Neural progenitor cell (in vitro differentiated cells): Measurements from ENCODE around the gene FAM193A. TPM values are rescaled to one million over a fixed set of nuclear protein-coding genes. Genes with fewer than 3 reads are reported as not detected.

Experiments
- DNase-seq: peaks from one replicate; pipeline ENCODE4 v3.0.0-alpha.2; 2016; ENCODE audit warnings: low spot score
- H2AFZ ChIP-seq: fragments of 200-600 bp; sonication (generic); replicated peaks from 2 replicates; pipeline ENCODE4 v1.6.1; 2016; ENCODE audit warnings: antibody characterized with exemption
- H3F3A ChIP-seq: fragments of 200-600 bp; sonication (generic); 2 replicates; pipeline ENCODE4 v1.6.1; 2016; ENCODE audit warnings: antibody characterized with exemption, low read depth
- H3K27ac ChIP-seq: fragments of 200-600 bp; sonication (generic); 2 replicates; pipeline ENCODE4 v1.5.1; 2016; ENCODE audit warnings: mild to moderate bottlenecking
- H3K27me3 ChIP-seq: fragments of 200-600 bp; sonication (generic); 2 replicates; pipeline ENCODE4 v1.6.1; 2016; ENCODE audit warnings: mild to moderate bottlenecking, moderate library complexity
- H3K36me3 ChIP-seq: fragments of 200-600 bp; sonication (generic); 2 replicates; pipeline ENCODE4 v1.5.1; 2016
- H3K4me1 ChIP-seq: fragments of 200-600 bp; sonication (generic); 2 replicates; pipeline ENCODE4 v1.6.1; 2016; ENCODE audit warnings: mixed run types
- H3K4me2 ChIP-seq: fragments of 200-600 bp; sonication (generic); 2 replicates; pipeline ENCODE4 v1.6.1; 2016
- H3K4me3 ChIP-seq: fragments of 200-600 bp; sonication (generic); 2 replicates; pipeline ENCODE4 v1.5.1; 2016
- H3K79me2 ChIP-seq: fragments of 200-600 bp; sonication (generic); 2 replicates; pipeline ENCODE4 v1.6.1; 2016; ENCODE audit warnings: low read depth
- H3K9ac ChIP-seq: fragments of 200-600 bp; sonication (generic); 2 replicates; pipeline ENCODE4 v1.6.1; 2016
- H3K9me3 ChIP-seq: fragments of 200-600 bp; sonication (generic); 2 replicates; pipeline ENCODE4 v1.5.1; 2016; ENCODE audit warnings: low read depth
- H4K20me1 ChIP-seq: fragments of 200-600 bp; sonication (generic); 2 replicates; pipeline ENCODE4 v1.6.1; 2016; ENCODE audit warnings: low read depth
- H3K27ac Mint-ChIP-seq: 3 replicates; pipeline ENCODE4 v1.8.0; 2021; ENCODE audit warnings: mixed read lengths
- H3K27me3 Mint-ChIP-seq: 2 replicates; pipeline ENCODE4 v1.8.0; 2022; ENCODE audit warnings: low read depth, mild to moderate bottlenecking, inconsistent platforms, moderate library complexity, mixed read lengths; ENCODE audit not compliant: insufficient read depth
- H3K36me3 Mint-ChIP-seq: 3 replicates; pipeline ENCODE4 v1.8.0; 2021; ENCODE audit warnings: mixed read lengths
- H3K4me1 Mint-ChIP-seq: 3 replicates; pipeline ENCODE4 v1.8.0; 2021; ENCODE audit warnings: mixed read lengths
- H3K4me3 Mint-ChIP-seq: 3 replicates; pipeline ENCODE4 v1.8.0; 2021; ENCODE audit warnings: mild to moderate bottlenecking, moderate library complexity, mixed read lengths
- H3K9me3 Mint-ChIP-seq: 3 replicates; pipeline ENCODE4 v1.8.0; 2020; ENCODE audit warnings: mixed read lengths
- CTCF ChIP-seq: fragments of 200-600 bp; sonication (generic); IDR thresholded peaks from 2 replicates; pipeline ENCODE4 v1.5.1; 2017; ENCODE audit warnings: antibody characterized with exemption, mild to moderate bottlenecking
- EZH2 ChIP-seq: fragments of 200-600 bp; sonication (generic); IDR thresholded peaks from 2 replicates; pipeline ENCODE4 v1.6.1; 2017; ENCODE audit warnings: antibody characterized with exemption, mild to moderate bottlenecking, moderate library complexity
- EZH2phosphoT487 ChIP-seq: fragments of 200-600 bp; sonication (generic); IDR thresholded peaks from 2 replicates; pipeline ENCODE4 v1.6.1; 2017; ENCODE audit warnings: antibody characterized with exemption
- total RNA-seq: library from RNA; depleted of rRNA; stranded (reverse); fragments of >200 nt; gene quantifications from 2 replicates; pipeline ENCODE4 v1.2.3, GENCODE V29; 2015; ENCODE audit warnings: low replicate concordance

The FAM193A gene
- total RNA-seq, 1 donor from 2014 or later, result 29.1 TPM

- no peak overlapping the region for H3K27ac Mint-ChIP-seq
Measured at GRCh38 chr4:2489081-2489805, 47.2 kb upstream of the FAM193A start.

DNA sequence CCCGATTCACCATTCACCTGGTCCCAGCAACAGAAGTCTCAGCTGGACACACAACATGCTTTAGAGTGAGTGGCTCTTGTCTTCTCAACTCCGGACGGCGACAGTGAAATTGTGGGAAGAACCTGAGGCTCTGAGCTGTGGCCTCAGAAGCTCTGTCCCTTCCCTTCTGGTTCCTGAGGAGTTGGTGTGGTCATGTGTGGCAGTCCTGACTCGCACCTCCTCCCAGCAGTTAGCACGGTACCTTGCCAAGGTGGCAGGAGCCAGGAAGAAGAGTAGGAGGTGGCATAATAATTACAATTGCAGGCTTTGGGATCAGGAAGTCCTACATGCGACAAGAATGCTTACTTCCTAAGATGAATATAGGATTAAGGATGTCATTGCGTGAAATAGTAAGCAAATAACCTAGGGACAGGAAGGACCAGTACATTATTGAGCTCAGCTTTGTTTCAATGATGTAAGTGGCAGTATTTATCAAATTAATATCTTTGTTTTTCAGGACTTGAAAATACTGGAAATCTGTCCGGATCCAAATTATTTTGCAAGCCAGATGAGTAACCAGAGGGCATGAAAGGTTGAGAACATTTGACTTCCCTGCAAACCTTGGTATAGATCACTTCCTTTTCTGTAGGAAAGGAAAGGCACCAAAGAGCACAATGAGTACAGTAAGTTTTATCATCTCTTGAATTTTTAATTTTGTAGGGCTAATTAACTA is 46.5 kb upstream of the FAM193A start:
- TF ChIP-seq EZH2 (no peak), CTCF (no peak), EZH2phosphoT487 (no peak)
- Histone ChIP-seq H4K20me1 (peaks cover 97% of the 10 kb centered on the region), H3F3A (no peaks in the 10 kb centered on the region), H2AFZ (no peak overlapping the region), H3K36me3 (peaks cover 9% of the 10 kb centered on the region), H3K4me3 (no peak overlapping the region), H3K4me2 (no peak overlapping the region), H3K4me1 (peaks cover 3% of the 10 kb centered on the region), H3K79me2 (peaks cover 100% of the 10 kb centered on the region), H3K27me3 (no peaks in the 10 kb centered on the region), H3K9me3 (no peaks in the 10 kb centered on the region), H3K27ac (no peak overlapping the region), H3K9ac (no peak overlapping the region)
- H3K36me3 Mint-ChIP-seq, result peaks cover 25% of the 10 kb centered on the region
- no peak overlapping the region for H3K4me3 Mint-ChIP-seq
- H3K27ac Mint-ChIP-seq, result no peak overlapping the region
- no peak for DNase-seq
- peaks cover 3% of the 10 kb centered on the region for H3K27me3 Mint-ChIP-seq
- H3K4me1 Mint-ChIP-seq, result no peaks in the 10 kb centered on the region
- H3K9me3 Mint-ChIP-seq, result no peaks in the 10 kb centered on the region

More at GRCh38 chr4:2489081-2489805, 47.2 kb upstream of the FAM193A start:
- Mint-ChIP-seq H3K4me1 (peaks cover 3% of the 10 kb centered on the region), H3K36me3 (peaks cover 25% of the 10 kb centered on the region), H3K4me3 (no peak overlapping the region), H3K27me3 (peaks cover 3% of the 10 kb centered on the region), H3K9me3 (no peaks in the 10 kb centered on the region)
- Histone ChIP-seq H3K4me2 (no peak overlapping the region), H3K9me3 (no peaks in the 10 kb centered on the region), H3K9ac (no peak overlapping the region), H3K36me3 (peaks cover 9% of the 10 kb centered on the region), H3K79me2 (peaks cover 100% of the 10 kb centered on the region), H3K4me1 (peaks cover 10% of the 10 kb centered on the region), H2AFZ (no peak overlapping the region), H3K27me3 (no peaks in the 10 kb centered on the region), H3F3A (no peaks in the 10 kb centered on the region), H3K4me3 (no peak overlapping the region), H4K20me1 (peaks cover 97% of the 10 kb centered on the region), H3K27ac (no peak overlapping the region)
- DNase-seq, result no peak
- no peak for TF ChIP-seq EZH2
- TF ChIP-seq EZH2phosphoT487, result no peak
- no peak for TF ChIP-seq CTCF

- no peaks in the 10 kb centered on the region for H3K9me3 ChIP-seq
- H3K4me1 ChIP-seq, result no peaks in the 10 kb centered on the region
- no peak overlapping the region for H3K4me2 ChIP-seq
- TF ChIP-seq CTCF (no peak), EZH2phosphoT487 (no peak), EZH2 (no peak)
- no peaks in the 10 kb centered on the region for H3K9me3 Mint-ChIP-seq
- H4K20me1 ChIP-seq, result peaks cover 79% of the 10 kb centered on the region
- peaks cover 41% of the 10 kb centered on the region for H3K36me3 Mint-ChIP-seq
- no peaks in the 10 kb centered on the region for H3F3A ChIP-seq
- no peak overlapping the region for H3K27ac Mint-ChIP-seq
- no peaks in the 10 kb centered on the region for H3K27me3 ChIP-seq
- H3K4me1 Mint-ChIP-seq, result no peaks in the 10 kb centered on the region
- H3K27me3 Mint-ChIP-seq, result peaks cover 3% of the 10 kb centered on the region
- no peak overlapping the region for H3K4me3 ChIP-seq
- H3K27ac ChIP-seq, result no peak overlapping the region
- peaks cover 17% of the 10 kb centered on the region for H3K36me3 ChIP-seq
- DNase-seq, result no peak
- H3K79me2 ChIP-seq, result peaks cover 96% of the 10 kb centered on the region
- no peak overlapping the region for H3K4me3 Mint-ChIP-seq
- no peak overlapping the region for H2AFZ ChIP-seq
- no peak overlapping the region for H3K9ac ChIP-seq
Measured at GRCh38 chr4:2492970-2493369, 43.5 kb upstream of the FAM193A start.
